ENCODE measurements around the gene STAG1.
A peak's percentile ranks its signal among the peaks of the same experiment; 100 is the strongest.
"Not testable (repeated sequence)": the region's sequence is repeated elsewhere in the genome, so short reads cannot be mapped to it uniquely, and the experiment has no call there.

Gene STAG1

DNA sequence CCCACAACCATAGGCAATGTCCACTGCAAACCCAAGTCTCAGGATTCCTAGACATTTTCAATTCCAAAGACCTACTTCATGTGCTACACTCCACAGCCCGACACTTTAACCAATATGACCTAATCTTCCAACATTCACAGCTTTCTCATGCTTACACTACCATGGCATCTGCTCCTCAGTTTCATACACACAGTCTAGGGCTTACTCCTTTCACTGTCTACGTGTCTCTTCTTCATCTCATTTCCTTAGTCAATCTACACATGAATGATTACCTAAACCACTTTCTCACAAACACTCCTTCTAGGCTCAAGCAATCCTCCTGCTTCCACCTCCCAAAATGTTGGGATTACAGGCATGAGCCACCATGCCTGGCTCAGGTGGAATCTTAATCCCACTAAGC lies 106.3 kb downstream of the STAG1 start:
- DNase-seq (ENCODE audit: low read depth in 2 of 2): no peak

- no peak for DNase-seq (ENCODE audit: low read depth in 2 of 2)
Measured at GRCh38 chr3:136644212-136644611, 108.0 kb downstream of the STAG1 start.

DNA sequence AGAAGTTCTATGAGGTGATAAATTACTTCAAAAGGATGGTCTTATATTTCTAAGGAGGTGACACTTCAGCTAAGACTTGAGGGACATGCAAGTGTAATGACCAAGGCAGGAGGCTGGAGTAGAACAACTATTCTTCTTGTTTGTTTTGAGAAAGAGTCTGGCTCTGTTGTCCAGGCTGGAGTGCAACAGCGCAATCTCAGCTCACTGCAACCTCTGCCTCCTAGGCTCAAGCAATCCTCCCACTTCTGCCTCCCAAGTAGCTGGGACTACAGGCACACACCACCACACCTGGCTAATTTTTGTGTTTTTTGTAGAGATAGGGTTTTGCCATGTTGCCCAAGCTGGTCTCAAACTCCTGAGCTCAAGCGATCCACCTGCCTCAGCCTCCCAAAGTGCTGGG lies 108.8 kb downstream of the STAG1 start:
- not testable (repeated sequence) for DNase-seq (ENCODE audit: low read depth in 2 of 2)

- no peak for DNase-seq (ENCODE audit: low read depth in 2 of 2)
Measured at GRCh38 chr3:136642711-136643110, 109.5 kb downstream of the STAG1 start.

DNA sequence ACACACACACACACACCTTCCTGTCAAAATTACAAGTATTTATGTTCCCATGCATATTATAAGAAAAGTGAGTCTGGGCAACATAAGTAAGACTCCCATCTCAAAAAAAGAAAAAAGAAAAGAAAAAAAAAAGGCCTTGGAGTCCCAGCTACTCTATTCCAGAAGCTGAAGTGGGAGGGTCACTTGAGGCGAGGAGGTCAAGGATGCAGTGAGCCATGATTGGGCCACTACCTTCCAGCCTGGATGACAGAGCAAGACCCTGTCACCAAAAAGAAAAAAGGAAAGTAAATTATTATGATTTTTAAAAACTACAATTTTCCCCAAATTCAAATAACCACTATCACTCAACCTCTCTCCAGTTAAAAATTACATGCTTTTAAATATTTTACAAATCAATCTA lies 113.1 kb downstream of the STAG1 start:
- no peak for DNase-seq (ENCODE audit: low read depth in 2 of 2)

- DNase-seq (ENCODE audit: low read depth in 2 of 2): no peak
Measured at GRCh38 chr3:136637176-136637575, 115.0 kb downstream of the STAG1 start.

DNA sequence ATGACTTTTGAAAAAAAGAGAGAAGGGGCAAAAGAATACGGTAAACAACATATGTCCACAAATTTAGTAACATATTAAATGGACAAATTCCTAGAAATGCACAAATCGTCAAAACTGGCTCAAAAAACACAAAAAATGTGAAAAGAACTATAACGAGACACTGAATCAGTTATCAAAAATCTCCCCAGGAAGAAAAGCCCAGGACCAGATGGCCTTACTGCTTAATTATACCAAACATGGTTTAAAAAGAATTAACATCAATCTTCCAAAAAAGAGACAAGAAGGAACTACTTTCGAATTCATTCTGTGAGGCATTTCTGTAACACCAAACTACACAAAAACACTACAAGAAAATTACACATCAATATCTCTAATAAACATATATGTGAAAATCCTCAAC lies 117.4 kb downstream of the STAG1 start:
- no peak for DNase-seq (ENCODE audit: low read depth in 2 of 2)

- DNase-seq (ENCODE audit: low read depth in 2 of 2): no peak
Measured at GRCh38 chr3:136632625-136633081, 119.5 kb downstream of the STAG1 start.

DNA sequence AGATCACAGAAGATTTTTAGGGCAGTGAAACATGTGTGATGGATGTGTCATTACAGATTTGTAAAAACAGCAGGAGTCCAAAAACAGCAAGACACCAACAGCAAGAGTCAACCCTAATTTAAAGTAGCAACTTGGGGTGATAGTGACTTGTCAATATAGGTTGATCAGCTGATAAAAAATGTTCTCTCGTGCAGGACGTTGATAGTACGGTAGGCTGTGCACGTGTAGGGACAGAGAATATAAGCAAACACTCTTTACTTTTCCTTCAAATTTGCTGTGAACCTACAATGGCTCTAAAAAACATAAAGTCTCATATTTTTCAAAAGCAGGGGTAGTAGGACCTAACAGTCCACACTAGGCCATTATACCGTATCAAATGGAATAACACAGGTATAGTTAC lies 120.8 kb downstream of the STAG1 start:
- no peak for DNase-seq (ENCODE audit: low read depth in 2 of 2)

DNA sequence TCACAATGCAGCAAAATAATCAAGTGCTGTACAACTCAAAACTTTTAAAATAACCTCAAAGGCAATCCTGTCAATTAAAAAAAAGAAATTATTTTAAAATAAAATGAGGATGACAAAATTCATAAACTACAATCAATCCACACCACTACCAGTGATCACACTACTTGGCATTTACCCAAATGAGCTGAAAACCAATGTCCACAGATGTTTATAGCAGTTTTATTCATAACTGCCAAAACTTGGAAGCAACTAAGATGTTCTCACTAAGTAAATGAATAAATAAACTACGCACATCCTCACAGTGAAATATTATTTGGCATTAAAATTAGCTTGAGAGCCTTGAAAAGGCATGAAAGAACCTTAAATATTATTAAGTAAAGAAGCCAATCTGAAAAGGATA lies 121.3 kb downstream of the STAG1 start:
- DNase-seq (ENCODE audit: low read depth in 2 of 2): no peak

DNA sequence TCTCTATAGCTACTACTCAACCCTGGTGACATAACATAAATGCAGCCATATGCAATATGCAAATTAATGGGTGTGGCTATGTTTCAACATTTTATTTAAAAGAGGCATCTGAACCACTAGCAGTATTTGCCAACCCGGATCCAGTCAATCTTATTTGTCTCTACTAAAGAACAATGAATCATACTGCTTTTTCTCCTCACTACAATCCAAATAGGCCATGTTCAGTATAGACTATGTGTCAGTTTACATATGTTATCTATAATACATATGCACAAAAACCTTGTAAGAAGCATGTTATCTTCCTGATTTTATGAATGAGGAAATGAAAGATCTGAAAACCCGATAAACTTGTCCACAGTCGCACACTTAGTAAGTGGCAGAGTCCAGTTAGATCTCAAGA lies 125.7 kb downstream of the STAG1 start:
- no peak for DNase-seq (ENCODE audit: low read depth in 2 of 2)

- DNase-seq (ENCODE audit: low read depth in 2 of 2): no peak
Measured at GRCh38 chr3:136624894-136625815, 127.0 kb downstream of the STAG1 start.

- no peak for DNase-seq (ENCODE audit: low read depth in 2 of 2)
Measured at GRCh38 chr3:136624371-136624770, 127.8 kb downstream of the STAG1 start.

DNA sequence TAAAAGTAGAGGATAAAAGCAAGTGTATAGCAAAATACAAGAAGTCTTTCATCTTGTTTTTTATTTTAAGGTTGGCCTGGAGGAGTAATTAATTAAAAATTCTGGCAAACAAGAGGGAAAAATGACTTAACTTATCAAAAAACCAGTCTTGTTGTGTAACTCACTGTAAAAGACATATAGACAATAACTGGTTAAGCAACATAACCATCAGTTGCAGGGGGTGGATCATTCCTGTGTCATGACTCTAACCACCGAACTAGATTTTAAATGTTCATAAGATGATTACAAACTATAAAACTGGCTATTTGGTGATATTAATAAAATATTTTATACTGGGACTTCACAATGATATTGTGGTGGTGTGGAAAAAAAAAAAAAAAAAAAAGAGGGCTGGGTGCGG lies 130.6 kb downstream of the STAG1 start:
- DNase-seq (ENCODE audit: low read depth in 2 of 2): peak; percentile 13 to 15

DNA sequence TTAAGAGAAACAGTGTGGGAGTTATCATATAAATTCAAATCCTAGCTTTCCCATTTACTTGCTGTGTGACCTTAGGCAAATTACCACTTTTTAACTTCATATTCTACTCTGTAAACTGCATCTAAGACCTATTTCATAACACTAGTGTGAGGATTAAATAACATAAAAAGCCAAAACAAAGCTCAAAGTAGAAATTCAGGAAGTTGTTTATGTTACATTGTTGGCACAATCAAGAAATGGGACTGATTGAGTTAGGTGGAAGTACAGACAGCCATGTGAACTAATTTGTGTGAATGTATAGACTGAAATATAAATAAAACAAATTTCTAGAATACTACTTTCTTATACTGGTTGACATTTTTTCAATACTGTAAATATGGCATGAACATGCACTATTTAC lies 131.7 kb downstream of the STAG1 start:
- no peak for DNase-seq (ENCODE audit: low read depth in 2 of 2)

DNA sequence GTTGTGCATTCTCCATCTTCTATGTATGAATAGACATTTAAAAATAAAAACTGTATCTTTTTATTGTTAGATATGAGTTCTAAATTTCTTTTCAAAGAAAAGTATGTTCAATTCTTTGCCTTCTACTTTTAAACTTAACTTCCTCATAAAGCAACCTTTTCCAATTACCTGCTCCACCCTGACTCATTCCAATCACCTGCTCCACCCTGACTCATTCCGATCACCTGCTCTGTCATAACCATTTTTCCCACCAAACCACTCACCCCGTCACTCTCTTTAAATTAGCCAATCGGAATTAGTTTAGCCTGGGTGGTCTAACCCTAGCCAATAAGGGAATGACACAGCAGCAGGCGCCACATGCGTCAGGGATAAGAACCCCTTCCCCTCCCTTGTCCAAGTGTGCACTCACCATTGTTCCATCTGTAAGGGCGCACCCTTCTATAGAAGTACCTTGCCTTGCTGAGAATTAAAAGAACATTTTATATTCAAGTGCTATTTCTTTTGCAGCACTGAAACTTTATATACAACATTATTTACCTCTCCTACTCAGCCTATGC lies 134.1 kb downstream of the STAG1 start:
- DNase-seq (ENCODE audit: low read depth in 2 of 2): not testable (repeated sequence)

DNA sequence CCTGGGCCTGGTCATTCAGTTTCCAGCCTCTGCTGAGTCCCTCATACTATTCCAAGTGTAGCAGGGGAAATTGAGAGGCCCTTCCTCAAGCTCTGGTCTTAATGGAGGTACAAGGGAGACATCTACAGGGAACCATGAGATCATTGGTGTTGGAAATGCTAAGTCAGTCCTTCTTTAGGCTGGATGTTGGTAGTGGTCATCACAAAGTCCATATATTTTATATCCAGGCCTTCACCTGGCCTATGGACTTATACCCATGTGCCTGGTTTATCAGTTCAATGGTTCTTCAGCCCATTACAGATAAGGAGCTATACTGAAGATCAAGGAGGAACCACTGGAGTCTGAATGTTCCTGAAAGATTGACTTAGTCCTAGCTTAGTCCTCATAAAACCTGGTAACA lies 135.0 kb downstream of the STAG1 start:
- DNase-seq (ENCODE audit: low read depth in 2 of 2): no peak

DNA sequence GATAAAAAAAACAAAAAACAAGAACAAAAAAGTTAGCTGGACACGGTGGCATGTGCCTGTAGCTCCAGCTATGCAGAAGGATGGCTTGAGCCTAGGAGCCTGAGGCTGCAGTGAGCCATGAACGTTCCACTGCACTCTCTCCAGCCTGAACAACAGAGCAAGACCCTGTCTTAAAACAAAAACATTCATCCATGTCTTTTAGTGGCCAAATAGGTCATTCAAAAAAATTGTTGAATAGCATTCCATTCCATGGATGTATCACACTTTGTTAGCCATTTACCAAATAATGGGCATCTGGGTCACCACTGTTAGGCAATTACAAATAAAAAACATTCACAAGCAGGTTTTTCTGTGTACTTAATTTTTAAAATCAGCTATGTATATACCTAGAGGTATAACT lies 139.7 kb downstream of the STAG1 start:
- no peak for DNase-seq (ENCODE audit: low read depth in 2 of 2)

DNA sequence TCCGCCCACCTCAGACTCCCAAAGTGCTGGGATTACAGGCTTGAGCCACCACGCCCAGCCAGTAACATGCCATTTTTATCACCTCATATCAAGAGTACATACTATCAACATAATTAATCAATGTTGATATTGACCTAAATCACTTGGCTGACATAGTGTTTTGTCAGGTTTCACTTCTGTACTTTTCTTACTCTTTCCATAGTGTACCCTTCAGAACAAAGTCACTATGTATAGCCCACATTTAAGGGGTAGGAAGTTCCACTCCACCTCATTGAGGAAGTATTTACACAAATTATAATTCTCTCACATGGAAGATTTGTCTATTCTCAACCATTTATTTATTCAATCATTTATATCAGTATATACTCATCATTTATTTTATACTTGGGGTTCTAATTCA lies 145.2 kb downstream of the STAG1 start:
- DNase-seq (ENCODE audit: low read depth in 2 of 2): no peak

- not testable (repeated sequence) for DNase-seq (ENCODE audit: low read depth in 2 of 2)
Measured at GRCh38 chr3:136606216-136606615, 146.0 kb downstream of the STAG1 start.

- peak; percentile 12 to 15 for DNase-seq (ENCODE audit: low read depth in 2 of 2)
Measured at GRCh38 chr3:136604961-136605360, 147.2 kb downstream of the STAG1 start.

DNA sequence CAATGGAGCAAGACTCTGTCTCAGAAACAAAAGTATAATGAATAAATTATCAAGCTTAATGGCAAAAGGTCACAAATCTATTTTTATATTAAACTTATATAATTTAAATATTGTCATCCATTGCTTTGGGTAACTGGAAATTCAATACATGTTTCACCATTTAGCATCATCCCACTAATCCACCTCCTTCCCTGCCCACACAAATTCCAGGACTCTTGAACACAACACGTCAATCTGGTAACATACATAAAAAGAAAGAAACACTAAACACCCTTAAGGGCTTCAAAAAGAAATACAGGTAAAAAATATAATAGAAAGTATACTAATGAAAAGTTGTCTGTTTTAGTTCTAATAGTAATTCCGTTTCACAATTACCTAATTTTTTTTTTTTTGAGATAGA lies 149.4 kb downstream of the STAG1 start:
- no peak for DNase-seq (ENCODE audit: low read depth in 2 of 2)
